Measurements from ENCODE around the gene PRKAB2. TPM values are rescaled to one million over a fixed set of nuclear protein-coding genes. Genes with fewer than 3 reads are reported as not detected.

Gene PRKAB2
- total and polyA plus RNA-seq, 9 of the 15 experiments (the other 6 are each of a cell fraction or from before 2014, with no cell fraction given) = 2.3 to 20.8 (median 7.9) TPM

DNA sequence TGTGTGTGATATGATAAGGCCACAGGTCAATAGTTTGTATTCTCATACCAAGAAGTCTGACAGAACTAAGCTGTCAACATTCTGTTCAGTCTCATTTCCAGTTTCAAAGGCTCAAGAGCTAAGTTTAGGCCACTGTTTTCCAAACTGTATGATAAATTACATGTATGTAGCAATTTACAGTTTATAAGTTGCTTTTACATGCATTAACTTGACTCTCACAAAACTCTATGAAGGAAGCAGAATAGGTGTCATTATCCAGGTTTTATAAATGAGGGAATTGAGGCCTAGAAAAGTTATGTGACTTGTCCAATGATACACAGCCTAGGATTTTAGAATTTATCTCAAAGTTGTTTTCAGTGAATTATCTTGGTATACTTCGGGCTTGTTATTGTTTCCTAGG lies 29.5 kb upstream of the PRKAB2 start (continued):
- TF ChIP-seq, protein P1, sequence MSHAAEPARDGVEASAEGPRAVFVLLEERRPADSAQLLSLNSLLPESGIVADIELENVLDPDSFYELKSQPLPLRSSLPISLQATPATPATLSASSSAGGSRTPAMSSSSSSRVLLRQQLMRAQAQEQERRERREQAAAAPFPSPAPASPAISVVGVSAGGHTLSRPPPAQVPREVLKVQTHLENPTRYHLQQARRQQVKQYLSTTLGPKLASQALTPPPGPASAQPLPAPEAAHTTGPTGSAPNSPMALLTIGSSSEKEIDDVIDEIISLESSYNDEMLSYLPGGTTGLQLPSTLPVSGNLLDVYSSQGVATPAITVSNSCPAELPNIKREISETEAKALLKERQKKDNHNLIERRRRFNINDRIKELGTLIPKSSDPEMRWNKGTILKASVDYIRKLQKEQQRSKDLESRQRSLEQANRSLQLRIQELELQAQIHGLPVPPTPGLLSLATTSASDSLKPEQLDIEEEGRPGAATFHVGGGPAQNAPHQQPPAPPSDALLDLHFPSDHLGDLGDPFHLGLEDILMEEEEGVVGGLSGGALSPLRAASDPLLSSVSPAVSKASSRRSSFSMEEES (CRISPR knock-in tag; IDR thresholded peaks at IDR 0.05) = no peak

DNA sequence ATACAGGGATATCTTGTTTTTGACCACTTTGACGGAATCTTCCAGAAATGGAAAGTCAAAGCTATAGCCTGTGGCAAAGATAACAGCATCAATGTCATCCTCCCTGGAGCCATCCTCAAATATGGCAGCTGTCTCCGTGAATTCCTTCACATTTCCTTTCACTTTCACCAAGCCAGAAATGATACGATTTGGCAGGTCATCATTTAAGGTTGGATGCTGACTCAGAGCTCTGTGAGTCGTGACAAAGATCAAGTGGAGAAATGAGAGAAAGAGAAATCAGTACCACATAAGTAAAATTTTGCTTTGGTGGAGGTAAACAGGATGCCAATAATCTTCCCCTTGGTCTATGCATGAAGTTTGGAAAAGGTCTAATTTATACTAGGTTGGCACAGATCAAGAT lies 29.0 kb upstream of the PRKAB2 start:
- Histone ChIP-seq H3K79me2 (ENCODE audit: control insufficient read depth, insufficient read depth, low read length) (no peaks in the 10 kb centered on the region), H3K27ac (ENCODE audit: extremely low read depth, low read depth, low read length) (no peak overlapping the region), H3K36me3 (ENCODE audit: control insufficient read depth, insufficient read depth, low read length) (no peaks in the 10 kb centered on the region), H4K20me1 (replicated peaks; ENCODE audit: control insufficient read depth, insufficient read depth, low read length) (no peaks in the 10 kb centered on the region), H3K27me3 (ENCODE audit: control insufficient read depth in 2 of 2, insufficient read depth in 2 of 2, low read length in 2 of 2) (peaks cover 0 to 8% of the 10 kb centered on the region in 2 experiments; a peak in 3 of 5 replicates), H3K9me3 (replicated peaks; ENCODE audit: control insufficient read depth, insufficient read depth, low read depth, low read length) (no peaks in the 10 kb centered on the region), H3K4me1 (replicated peaks in 1 of 2; ENCODE audit: control insufficient read depth in 2 of 2, insufficient read depth in 2 of 2, low read length in 2 of 2) (no peaks in the 10 kb centered on the region), H3K4me3 (no peak overlapping the region), H3K4me2 (ENCODE audit: insufficient read depth, low read length) (no peak overlapping the region), H2AFZ (ENCODE audit: low read depth, low read length) (no peak overlapping the region), H3K9me1 (ENCODE audit: control insufficient read depth, insufficient read depth, low read length) (no peaks in the 10 kb centered on the region), H3K9ac (ENCODE audit: insufficient read depth in 1 of 2, low read depth in 2 of 2, low read length in 2 of 2) (no peak overlapping the region)
- FAIRE-seq (no peak), ATAC-seq (no peak), DNase-seq (ENCODE audit: extremely low read depth in 1 of 4, low spot score in 3 of 4) (no peak)
- in situ Hi-C loops (cut with MboI) (no loop called here), intact Hi-C loops (cut with micrococcal nuclease) (no loop called here)
- ChIA-PET CTCF (ENCODE audit: low intra/inter-chr PET ratio) (no interaction called here), POLR2A (interaction anchor here (0.8 to 1.5 kb wide), 2 partner anchors 9 to 11 kb away, joined by 3 to 5 read pairs; no protein-coding TSS in a partner anchor)
- WGBS (ENCODE audit: insufficient coverage, low coverage, missing lambda C conversion rate) = 2% methylated on average over 4 of the region's 4 CpGs
- TF ChIP-seq MAFG (tag; conservative IDR thresholded peaks at IDR 0.05) = peak; percentile 74
- no peak for TF ChIP-seq PPARD (CRISPR knock-in tag; IDR thresholded peaks at IDR 0.05)
- no peak for TF ChIP-seq HLTF (IDR thresholded peaks at IDR 0.05)
- TF ChIP-seq, protein P2, sequence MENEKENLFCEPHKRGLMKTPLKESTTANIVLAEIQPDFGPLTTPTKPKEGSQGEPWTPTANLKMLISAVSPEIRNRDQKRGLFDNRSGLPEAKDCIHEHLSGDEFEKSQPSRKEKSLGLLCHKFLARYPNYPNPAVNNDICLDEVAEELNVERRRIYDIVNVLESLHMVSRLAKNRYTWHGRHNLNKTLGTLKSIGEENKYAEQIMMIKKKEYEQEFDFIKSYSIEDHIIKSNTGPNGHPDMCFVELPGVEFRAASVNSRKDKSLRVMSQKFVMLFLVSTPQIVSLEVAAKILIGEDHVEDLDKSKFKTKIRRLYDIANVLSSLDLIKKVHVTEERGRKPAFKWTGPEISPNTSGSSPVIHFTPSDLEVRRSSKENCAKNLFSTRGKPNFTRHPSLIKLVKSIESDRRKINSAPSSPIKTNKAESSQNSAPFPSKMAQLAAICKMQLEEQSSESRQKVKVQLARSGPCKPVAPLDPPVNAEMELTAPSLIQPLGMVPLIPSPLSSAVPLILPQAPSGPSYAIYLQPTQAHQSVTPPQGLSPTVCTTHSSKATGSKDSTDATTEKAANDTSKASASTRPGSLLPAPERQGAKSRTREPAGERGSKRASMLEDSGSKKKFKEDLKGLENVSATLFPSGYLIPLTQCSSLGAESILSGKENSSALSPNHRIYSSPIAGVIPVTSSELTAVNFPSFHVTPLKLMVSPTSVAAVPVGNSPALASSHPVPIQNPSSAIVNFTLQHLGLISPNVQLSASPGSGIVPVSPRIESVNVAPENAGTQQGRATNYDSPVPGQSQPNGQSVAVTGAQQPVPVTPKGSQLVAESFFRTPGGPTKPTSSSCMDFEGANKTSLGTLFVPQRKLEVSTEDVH (IDR thresholded peaks at IDR 0.05; ENCODE audit: low read depth, partially characterized antibody) = no peak
- no peak for TF ChIP-seq PTBP1 (IDR thresholded peaks at IDR 0.05; ENCODE audit: low read depth, low read length)
- TF ChIP-seq ZNF316 (IDR thresholded peaks at IDR 0.05) = 0 out of 2 replicates have a peak, but pooled peaks have one; percentile 31
- TF ChIP-seq, protein P3, sequence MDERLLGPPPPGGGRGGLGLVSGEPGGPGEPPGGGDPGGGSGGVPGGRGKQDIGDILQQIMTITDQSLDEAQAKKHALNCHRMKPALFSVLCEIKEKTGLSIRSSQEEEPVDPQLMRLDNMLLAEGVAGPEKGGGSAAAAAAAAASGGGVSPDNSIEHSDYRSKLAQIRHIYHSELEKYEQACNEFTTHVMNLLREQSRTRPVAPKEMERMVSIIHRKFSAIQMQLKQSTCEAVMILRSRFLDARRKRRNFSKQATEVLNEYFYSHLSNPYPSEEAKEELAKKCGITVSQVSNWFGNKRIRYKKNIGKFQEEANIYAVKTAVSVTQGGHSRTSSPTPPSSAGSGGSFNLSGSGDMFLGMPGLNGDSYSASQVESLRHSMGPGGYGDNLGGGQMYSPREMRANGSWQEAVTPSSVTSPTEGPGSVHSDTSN (CRISPR knock-in tag; IDR thresholded peaks at IDR 0.05; ENCODE audit: low read depth) = no peak
- TF ChIP-seq, protein P3 (tag; conservative IDR thresholded peaks at IDR 0.05; ENCODE audit: low read depth) = peak; percentile 78
- TF ChIP-seq MTA2 (IDR thresholded peaks at IDR 0.05; ENCODE audit: low read depth) = no peak
- no TSS peak for BruUV-seq (replicated peaks)
